Spinal cord (tissue), 10 donors: Measurements from ENCODE around the gene OR52A5. TPM values are rescaled to one million over a fixed set of nuclear protein-coding genes. Genes with fewer than 3 reads are reported as not detected.

ENCODE experiments used
- DNase-seq, 6 donors: peaks; one replicate each; pipeline versions ENCODE4 v3.0.0 to v3.0.0-alpha.2; 2013 to 2015; ENCODE audit warnings: low spot score in 6 of 6, low read depth in 4 of 6
- H3K27ac ChIP-seq: one replicate; pipeline ENCODE4 v1.5.1; 2013; ENCODE audit warnings: low read depth, low read length, control low read depth
- H3K27me3 ChIP-seq: one replicate; pipeline ENCODE4 v1.6.1; 2013; ENCODE audit warnings: low read length; ENCODE audit not compliant: control insufficient read depth, insufficient read depth
- H3K36me3 ChIP-seq: one replicate; pipeline ENCODE4 v1.6.1; 2013; ENCODE audit warnings: low read length; ENCODE audit not compliant: control insufficient read depth, insufficient read depth
- H3K4me1 ChIP-seq: one replicate; pipeline ENCODE4 v1.6.1; 2013; ENCODE audit warnings: low read length; ENCODE audit not compliant: control insufficient read depth, insufficient read depth
- H3K4me3 ChIP-seq: one replicate; pipeline ENCODE4 v1.5.1; 2013; ENCODE audit warnings: low read depth, low read length, control low read depth
- H3K9me3 ChIP-seq: one replicate; pipeline ENCODE4 v1.6.1; 2013; ENCODE audit warnings: low read length; ENCODE audit not compliant: control insufficient read depth, insufficient read depth
- WGBS: methylation state at CpG from one replicate; pipeline ENCODE4 v1.1.5; 2013; ENCODE audit warnings: missing lambda C conversion rate; ENCODE audit not compliant: insufficient coverage; 5-methylcytosine and 5-hydroxymethylcytosine counted together
- polyA plus RNA-seq, 2 donors: library from polyadenylated mRNA; unstranded; fragments of 120-200 nt; gene quantifications; one replicate each; pipeline ENCODE4 v1.2.1, GENCODE V29; 2013; ENCODE audit not compliant: insufficient read length in 2 of 2
- total RNA-seq, 2 donors: library from RNA; depleted of rRNA in 1 of 2; stranded (reverse); fragments of 120-200 nt in 1 of 2; fragments of >200 nt in 1 of 2; gene quantifications; one replicate each; pipeline versions ENCODE4 v1.2.3 to v1.2.4, GENCODE V29; 2013 to 2014
- donor health status: healthy.

Gene OR52A5
- total and polyA plus RNA-seq, 4 donors: 0.06 TPM; not detected in 3

GRCh38 chr11:5118893-5119292 is 19.3 kb downstream of the OR52A5 start:
- no peak overlapping the region for H3K4me3 ChIP-seq

GRCh38 chr11:5117588-5117987 is 20.6 kb downstream of the OR52A5 start:
- no peak for DNase-seq
- Histone ChIP-seq H3K9me3 (no peaks in the 10 kb centered on the region), H3K36me3 (no peaks in the 10 kb centered on the region), H3K4me1 (no peaks in the 10 kb centered on the region), H3K4me3 (no peak overlapping the region), H3K27ac (no peak overlapping the region), H3K27me3 (no peaks in the 10 kb centered on the region)

More at GRCh38 chr11:5118893-5119292, 19.3 kb downstream of the OR52A5 start:
- WGBS: no CpG with 5 or more reads among the region's 1 CpG
- DNase-seq: no peak
- Histone ChIP-seq H3K27me3 (no peaks in the 10 kb centered on the region), H3K36me3 (no peaks in the 10 kb centered on the region), H3K27ac (no peak overlapping the region), H3K9me3 (no peaks in the 10 kb centered on the region), H3K4me1 (no peaks in the 10 kb centered on the region)

- Histone ChIP-seq H3K27ac (no peak overlapping the region), H3K4me1 (no peaks in the 10 kb centered on the region), H3K36me3 (no peaks in the 10 kb centered on the region), H3K4me3 (no peak overlapping the region), H3K9me3 (no peaks in the 10 kb centered on the region), H3K27me3 (no peaks in the 10 kb centered on the region)
- no CpG with 5 or more reads among the region's 3 CpGs for WGBS
- DNase-seq: no peak
Measured at GRCh38 chr11:5115339-5115738, 22.8 kb downstream of the OR52A5 start.

- no peaks in the 10 kb centered on the region for H3K36me3 ChIP-seq
- no peak overlapping the region for H3K27ac ChIP-seq
- H3K27me3 ChIP-seq: no peaks in the 10 kb centered on the region
- H3K9me3 ChIP-seq: no peaks in the 10 kb centered on the region
- no peak for DNase-seq
- no peak overlapping the region for H3K4me3 ChIP-seq
- 95% methylated on average over 2 of the region's 3 CpGs for WGBS
- H3K4me1 ChIP-seq: no peaks in the 10 kb centered on the region
Measured at GRCh38 chr11:5107285-5107684, 30.9 kb downstream of the OR52A5 start.

GRCh38 chr11:5103066-5103465 is 35.1 kb downstream of the OR52A5 start:
- Histone ChIP-seq H3K9me3 (no peaks in the 10 kb centered on the region), H3K4me1 (no peaks in the 10 kb centered on the region), H3K4me3 (no peak overlapping the region), H3K27me3 (no peaks in the 10 kb centered on the region), H3K36me3 (no peaks in the 10 kb centered on the region), H3K27ac (no peak overlapping the region)
- DNase-seq: no peak

GRCh38 chr11:5102246-5102645 is 35.9 kb downstream of the OR52A5 start:
- H3K9me3 ChIP-seq: no peaks in the 10 kb centered on the region
- DNase-seq: peak in 1 of 6 donors; percentile 34

GRCh38 chr11:5096011-5096410 is 42.1 kb downstream of the OR52A5 start:
- H3K36me3 ChIP-seq: no peaks in the 10 kb centered on the region
- no peak overlapping the region for H3K4me3 ChIP-seq
- no CpG with 5 or more reads among the region's 2 CpGs for WGBS
- no peak for DNase-seq
- H3K27me3 ChIP-seq: no peaks in the 10 kb centered on the region
- no peaks in the 10 kb centered on the region for H3K9me3 ChIP-seq
- H3K4me1 ChIP-seq: no peaks in the 10 kb centered on the region
- no peak overlapping the region for H3K27ac ChIP-seq

More at GRCh38 chr11:5102246-5102645, 35.9 kb downstream of the OR52A5 start:
- H3K27me3 ChIP-seq: no peaks in the 10 kb centered on the region
- H3K27ac ChIP-seq: no peak overlapping the region
- H3K4me3 ChIP-seq: no peak overlapping the region
- no CpG with 5 or more reads among the region's 2 CpGs for WGBS
- no peaks in the 10 kb centered on the region for H3K4me1 ChIP-seq
- H3K36me3 ChIP-seq: no peaks in the 10 kb centered on the region

- no peak for DNase-seq
- Histone ChIP-seq H3K27me3 (no peaks in the 10 kb centered on the region), H3K27ac (no peak overlapping the region), H3K4me1 (no peaks in the 10 kb centered on the region), H3K4me3 (no peak overlapping the region), H3K36me3 (no peaks in the 10 kb centered on the region), H3K9me3 (no peaks in the 10 kb centered on the region)
- 100% methylated on average over 2 of the region's 8 CpGs for WGBS
Measured at GRCh38 chr11:5092821-5093585, 45.2 kb downstream of the OR52A5 start.

- H3K36me3 ChIP-seq: no peaks in the 10 kb centered on the region
- 92% methylated on average over 1 of the region's 1 CpG for WGBS
Measured at GRCh38 chr11:5090668-5091067, 47.5 kb downstream of the OR52A5 start.

GRCh38 chr11:5088556-5088955 is 49.6 kb downstream of the OR52A5 start:
- Histone ChIP-seq H3K9me3 (no peaks in the 10 kb centered on the region), H3K4me1 (no peaks in the 10 kb centered on the region), H3K27me3 (no peaks in the 10 kb centered on the region), H3K27ac (no peak overlapping the region), H3K36me3 (no peaks in the 10 kb centered on the region), H3K4me3 (no peak overlapping the region)
- peak in 1 of 6 donors; percentile 9 for DNase-seq

More at GRCh38 chr11:5090668-5091067, 47.5 kb downstream of the OR52A5 start:
- no peaks in the 10 kb centered on the region for H3K4me1 ChIP-seq
- no peaks in the 10 kb centered on the region for H3K9me3 ChIP-seq
- no peak for DNase-seq
- no peak overlapping the region for H3K4me3 ChIP-seq
- no peak overlapping the region for H3K27ac ChIP-seq
- no peaks in the 10 kb centered on the region for H3K27me3 ChIP-seq
